Uterus (tissue), 2 donors: ENCODE measurements around the gene BZW2.

ENCODE experiments used
- CTCF ChIP-seq, 4 experiments: fragments of 200-600 bp in 2 of 4; fragments of 450-650 bp in 2 of 4; sonication (generic) in 2 of 4; IDR thresholded peaks; one replicate each; pipeline ENCODE4 v1.5.1; 2016 to 2019; ENCODE audit warnings: antibody characterized with exemption in 4 of 4, mild to moderate bottlenecking in 2 of 4, moderate library complexity in 1 of 4
- POLR2A ChIP-seq, 2 donors: fragments of 450-650 bp; IDR thresholded peaks; one replicate each; pipeline ENCODE4 v1.6.1; 2016; ENCODE audit warnings: antibody characterized with exemption in 2 of 2, mild to moderate bottlenecking in 1 of 2, moderate library complexity in 1 of 2

DNA sequence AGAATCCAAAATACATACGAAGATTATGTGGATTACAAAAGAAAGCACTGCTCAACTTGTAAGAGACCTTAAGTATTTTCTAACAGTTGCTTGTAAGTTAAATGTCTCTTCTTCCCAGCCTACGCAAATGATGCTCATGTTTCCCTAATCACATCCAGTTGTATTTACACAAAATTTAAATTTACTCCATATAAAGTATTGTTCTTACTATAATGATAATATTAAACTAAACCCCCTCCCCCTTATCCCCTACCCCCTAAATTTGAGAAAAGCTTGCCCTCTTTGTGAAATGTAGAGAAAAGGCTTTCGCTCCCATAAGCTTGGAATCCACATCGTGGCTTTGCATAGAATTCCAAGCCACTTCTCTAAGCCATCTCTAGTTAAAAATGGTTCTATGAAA lies 29.9 kb upstream of the BZW2 start:
- TF ChIP-seq POLR2A (IDR thresholded peaks at IDR 0.05) (no peak), CTCF (IDR thresholded peaks at IDR 0.05) (no peak)
